IPS-18c (cell line): ENCODE results near the gene HES2.
"Not testable (repeated sequence)": the region's sequence is repeated elsewhere in the genome, so short reads cannot be mapped to it uniquely, and the experiment has no call there.

ENCODE experiments used
- H3K4me3 ChIP-seq: 2 replicates; pipeline ENCODE4 v1.7.0; 2013; ENCODE audit warnings: low read depth, mild to moderate bottlenecking, low read length, moderate library complexity; ENCODE audit not compliant: insufficient read depth
- H3K9me3 ChIP-seq: one replicate; pipeline ENCODE4 v1.6.1; 2013; ENCODE audit warnings: mild to moderate bottlenecking, low read length, moderate library complexity; ENCODE audit not compliant: control insufficient read depth, insufficient read depth

The HES2 gene

GRCh38 chr1:6443339-6444115, 23.8 kb upstream of the HES2 start:
- Histone ChIP-seq H3K4me3 (no peak overlapping the region), H3K9me3 (no peaks in the 10 kb centered on the region)

- Histone ChIP-seq H3K4me3 (no peak overlapping the region), H3K9me3 (no peaks in the 10 kb centered on the region)
Observed at GRCh38 chr1:6441586-6441985, 21.9 kb upstream of the HES2 start.

DNA sequence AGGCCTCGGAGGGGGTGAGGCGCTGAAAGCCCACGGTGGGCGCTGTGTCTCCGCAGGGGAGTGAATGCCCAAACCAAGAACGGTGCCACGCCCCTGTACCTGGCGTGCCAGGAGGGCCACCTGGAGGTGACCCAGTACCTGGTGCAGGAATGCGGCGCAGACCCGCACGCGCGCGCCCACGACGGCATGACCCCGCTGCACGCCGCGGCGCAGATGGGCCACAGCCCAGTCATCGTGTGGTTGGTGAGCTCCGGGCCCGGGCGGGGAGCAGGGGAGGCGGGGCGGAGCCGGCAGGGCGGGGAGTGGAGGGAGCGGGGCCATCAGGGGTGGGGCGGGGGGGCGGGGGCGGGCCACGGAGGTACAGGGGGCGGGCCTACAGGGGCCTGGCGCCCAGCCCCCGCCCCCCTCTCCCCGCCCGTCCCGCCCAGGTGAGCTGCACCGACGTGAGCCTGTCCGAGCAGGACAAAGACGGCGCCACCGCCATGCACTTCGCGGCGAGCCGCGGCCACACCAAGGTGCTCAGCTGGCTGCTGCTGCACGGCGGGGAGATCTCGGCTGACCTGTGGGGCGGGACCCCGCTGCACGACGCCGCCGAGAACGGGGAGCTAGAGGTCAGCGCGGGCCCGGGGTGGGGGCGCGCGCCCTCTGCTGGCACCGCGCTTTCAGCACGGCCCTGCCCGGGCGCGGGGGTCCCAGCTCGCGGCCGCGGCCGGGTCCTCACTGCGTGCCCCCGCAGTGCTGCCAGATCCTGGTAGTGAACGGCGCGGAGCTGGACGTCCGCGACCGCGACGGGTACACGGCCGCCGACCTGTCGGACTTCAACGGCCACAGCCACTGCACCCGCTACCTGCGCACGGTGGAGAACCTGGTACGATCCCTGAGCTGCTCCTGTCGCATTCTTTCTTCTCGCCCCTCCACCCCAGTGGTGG, 20.7 kb upstream of the HES2 start:
- Histone ChIP-seq H3K4me3 (peak overlapping the region; percentile 50; the same call in 1 of the 2 replicates), H3K9me3 (no peaks in the 10 kb centered on the region)

DNA sequence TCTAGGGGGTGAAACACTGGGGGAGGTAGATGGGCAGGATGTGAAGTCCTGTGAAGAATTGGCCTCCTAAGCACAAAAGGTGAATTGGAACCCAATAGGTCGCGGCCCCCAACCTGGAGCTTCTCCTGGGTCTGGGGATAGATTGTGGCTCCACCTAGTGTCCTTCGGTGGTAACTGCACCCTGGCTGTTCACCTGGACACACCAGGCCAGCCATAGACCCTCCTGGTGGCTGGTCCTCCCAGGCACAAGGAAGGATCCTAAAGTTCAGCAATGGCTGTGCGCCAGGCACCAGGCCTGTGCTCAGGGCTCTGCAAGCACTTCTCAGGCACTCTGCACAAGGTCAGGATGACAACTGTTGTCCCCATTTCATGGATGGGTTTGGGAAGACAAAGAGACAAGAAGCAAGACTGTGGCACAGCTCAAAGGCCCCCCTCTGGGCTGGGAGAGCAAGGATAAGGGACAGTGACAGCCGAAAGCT, 18.4 kb upstream of the HES2 start:
- no peaks in the 10 kb centered on the region for H3K9me3 ChIP-seq
- H3K4me3 ChIP-seq = no peak overlapping the region

GRCh38 chr1:6437012-6437700, 17.4 kb upstream of the HES2 start:
- H3K4me3 ChIP-seq, H3K9me3 ChIP-seq: not testable (repeated sequence)

GRCh38 chr1:6436277-6436676, 16.6 kb upstream of the HES2 start:
- not testable (repeated sequence) for H3K9me3 ChIP-seq, H3K4me3 ChIP-seq

DNA sequence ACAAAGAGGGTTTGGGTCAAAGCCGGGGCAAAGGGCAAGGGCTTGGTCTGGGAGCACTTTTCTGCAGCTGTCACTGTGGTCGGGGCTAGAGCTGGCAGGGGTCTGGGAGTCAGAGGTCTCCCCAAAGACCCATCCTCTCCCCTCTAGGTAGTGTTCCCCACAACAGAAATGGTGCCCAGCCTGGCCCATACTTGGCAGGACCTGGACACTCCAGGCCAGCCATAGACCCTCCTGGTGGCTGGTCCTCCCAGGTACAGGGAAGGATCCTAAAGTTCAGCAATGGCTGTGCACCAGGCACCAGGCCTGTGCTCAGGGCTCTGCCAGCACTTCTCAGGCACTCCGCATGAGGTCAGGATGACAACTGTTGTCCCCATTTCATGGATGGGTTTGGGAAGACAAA, 15.8 kb upstream of the HES2 start:
- Histone ChIP-seq H3K9me3 (no peaks in the 10 kb centered on the region), H3K4me3 (no peak overlapping the region)

GRCh38 chr1:6435129-6435528, 15.4 kb upstream of the HES2 start:
- H3K9me3 ChIP-seq = no peaks in the 10 kb centered on the region
- no peak overlapping the region for H3K4me3 ChIP-seq

GRCh38 chr1:6434186-6434585, 14.5 kb upstream of the HES2 start:
- Histone ChIP-seq H3K4me3 (no peak overlapping the region), H3K9me3 (no peaks in the 10 kb centered on the region)

- not testable (repeated sequence) for H3K9me3 ChIP-seq, H3K4me3 ChIP-seq
Observed at GRCh38 chr1:6431645-6432579, 12.2 kb upstream of the HES2 start.

DNA sequence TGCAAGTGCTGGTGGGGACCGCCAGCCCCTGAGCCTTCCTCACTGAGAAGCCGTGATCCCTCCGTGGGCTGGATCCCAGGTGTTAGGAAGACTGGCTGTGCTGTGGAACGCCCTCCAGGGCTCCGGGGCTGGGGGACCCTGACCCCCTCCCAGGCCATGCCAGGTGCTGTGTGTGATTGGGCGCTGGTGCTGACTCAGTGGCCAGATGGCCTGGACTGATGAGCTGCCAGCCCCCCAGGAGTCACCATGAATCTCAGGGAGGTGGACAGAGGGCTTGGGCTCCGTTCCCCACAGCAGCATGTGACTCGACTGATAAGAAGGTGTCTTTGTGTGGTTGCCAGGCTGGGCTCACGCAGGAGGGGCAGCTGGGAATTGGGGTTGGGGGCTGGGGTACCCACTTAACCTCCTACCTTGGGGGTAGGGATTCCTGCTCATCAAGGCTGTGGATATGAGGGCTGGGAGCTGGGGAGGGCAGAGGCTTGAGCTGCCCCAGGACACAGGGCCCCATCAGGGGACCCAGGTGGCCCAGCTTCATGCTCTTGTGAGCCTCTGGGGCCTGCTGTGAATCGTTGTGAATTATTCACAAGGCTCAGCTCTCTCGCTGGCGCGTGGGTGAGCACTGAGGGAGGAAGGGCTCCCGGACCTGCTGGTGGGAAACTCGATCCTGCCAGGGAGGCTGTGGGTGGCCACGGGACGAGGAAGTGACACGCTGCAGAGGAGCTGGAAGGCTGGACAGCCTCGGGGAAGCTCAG, 10.1 kb upstream of the HES2 start:
- not testable (repeated sequence) for H3K4me3 ChIP-seq, H3K9me3 ChIP-seq

DNA sequence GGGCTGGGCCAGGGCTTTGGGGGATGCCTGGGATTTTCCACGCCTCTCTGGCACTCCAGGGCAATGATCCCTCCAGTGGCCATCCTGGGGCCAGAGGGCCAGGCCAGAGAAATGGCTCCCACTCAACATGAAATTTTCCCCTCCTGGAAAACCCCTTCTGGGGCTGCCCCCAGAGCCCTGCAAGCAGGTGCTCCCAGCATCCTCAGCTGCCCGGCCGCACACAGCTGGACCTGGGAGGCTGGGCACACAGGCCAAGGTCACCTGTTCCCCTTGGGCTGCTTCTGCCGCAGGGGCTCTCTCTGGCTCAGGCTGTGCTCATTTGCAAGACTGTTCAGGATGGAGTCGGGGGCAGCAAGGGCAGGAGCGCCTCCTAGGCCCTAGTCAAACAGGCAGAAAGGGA, 8.7 kb upstream of the HES2 start:
- H3K9me3 ChIP-seq, H3K4me3 ChIP-seq: not testable (repeated sequence)

DNA sequence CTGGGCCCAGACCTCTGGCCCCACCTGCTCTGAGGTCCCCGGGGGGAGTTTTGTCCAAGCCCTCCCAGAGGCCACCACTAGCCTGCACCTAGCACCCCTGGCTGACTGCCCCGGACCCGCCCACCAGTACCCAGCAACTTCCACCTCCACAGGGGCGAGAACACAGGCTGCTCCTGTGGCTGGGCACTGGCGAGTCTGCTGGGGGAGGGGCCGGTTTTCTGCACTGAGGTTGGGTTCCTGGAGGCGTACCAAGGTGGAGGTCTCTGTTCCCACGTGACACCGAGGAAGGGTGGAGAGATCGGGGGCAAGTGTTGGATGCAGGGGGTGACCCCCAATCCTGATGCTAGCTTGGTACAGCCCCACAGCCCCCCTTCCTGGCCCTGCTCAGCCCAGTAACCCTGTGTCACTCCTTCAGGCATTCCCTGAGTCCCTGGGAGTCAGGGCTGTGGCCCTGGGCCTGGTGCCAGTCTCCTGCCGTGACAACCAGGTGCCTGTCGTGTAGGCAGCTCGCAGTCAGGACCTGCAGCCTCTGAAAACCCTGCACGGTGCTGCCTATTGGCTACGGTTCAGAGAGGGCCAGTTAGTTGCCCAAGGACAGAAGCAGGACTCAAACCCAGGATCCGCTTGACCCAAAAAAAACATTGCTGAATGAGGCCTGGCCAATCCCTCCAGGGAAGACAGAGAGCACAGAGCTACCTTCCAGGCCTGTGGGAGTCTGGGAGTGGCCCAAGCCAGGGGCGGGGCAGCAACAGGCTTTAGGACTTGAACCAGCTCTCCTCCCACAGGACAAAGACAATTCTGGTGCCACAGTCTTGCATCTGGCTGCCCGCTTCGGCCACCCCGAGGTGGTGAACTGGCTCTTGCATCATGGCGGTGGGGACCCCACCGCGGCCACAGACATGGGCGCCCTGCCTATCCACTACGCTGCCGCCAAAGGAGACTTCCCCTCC, 8.0 kb upstream of the HES2 start:
- Histone ChIP-seq H3K4me3 (no peak overlapping the region), H3K9me3 (no peaks in the 10 kb centered on the region)

- Histone ChIP-seq H3K9me3 (no peaks in the 10 kb centered on the region), H3K4me3 (no peak overlapping the region)
Observed at GRCh38 chr1:6426972-6427350, 7.2 kb upstream of the HES2 start.

DNA sequence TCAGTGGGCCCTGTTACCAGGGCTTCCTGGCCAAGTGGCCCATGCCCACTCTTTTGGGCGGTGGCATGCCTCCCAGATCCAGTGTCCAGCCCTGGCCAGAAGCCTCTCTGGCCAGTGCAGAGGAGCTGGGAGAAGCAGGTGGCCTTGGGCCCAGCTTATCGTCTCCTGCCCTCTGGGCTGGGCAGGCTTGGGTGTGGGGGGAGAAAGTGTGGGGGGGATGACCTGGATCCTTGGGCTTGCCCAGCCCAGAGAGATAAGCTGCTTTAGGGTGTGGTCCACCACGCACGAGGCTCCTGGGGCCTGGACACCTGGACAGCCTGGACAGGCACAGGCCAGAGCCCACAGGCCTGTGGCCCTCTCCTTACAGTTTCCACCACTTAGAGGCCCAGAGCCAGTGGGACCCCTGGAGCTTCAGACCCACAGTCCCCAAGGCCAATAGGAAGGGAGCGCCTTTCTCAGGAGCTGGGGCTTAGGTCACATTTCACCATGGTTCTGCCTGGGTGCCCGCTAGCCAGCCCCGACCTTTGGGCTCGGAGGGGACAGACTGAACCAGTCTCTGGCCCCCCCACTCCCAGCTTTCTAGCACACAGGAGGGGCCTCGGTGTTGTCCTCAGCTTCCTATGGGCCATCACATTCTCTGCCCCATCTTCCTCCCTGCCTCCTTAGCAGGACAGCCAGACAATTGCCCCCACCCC, 6.7 kb upstream of the HES2 start:
- Histone ChIP-seq H3K4me3 (no peak overlapping the region), H3K9me3 (no peaks in the 10 kb centered on the region)
